Stomach (tissue), 9 donors: ENCODE measurements around the gene CDIP1. TPM values are rescaled to one million over a fixed set of nuclear protein-coding genes. Genes with fewer than 3 reads are reported as not detected.
A peak's percentile ranks its signal among the peaks of the same experiment; 100 is the strongest.

Experiments
- DNase-seq, 2 donors: peaks; one replicate each; pipeline versions ENCODE4 v3.0.0 to v3.0.0-alpha.2; 2013 to 2019
- H3K27ac ChIP-seq, 5 donors: fragments of 200-600 bp in 4 of 5; sonication (generic) in 4 of 5; one replicate each; pipeline ENCODE4 v1.5.1; 2013 to 2019; ENCODE audit warnings: mild to moderate bottlenecking in 1 of 5, moderate library complexity in 1 of 5
- H3K27me3 ChIP-seq, 3 donors: fragments of 200-600 bp; sonication (generic); one replicate each; pipeline ENCODE4 v1.5.1; 2017 to 2019; ENCODE audit warnings: mixed run types in 1 of 3
- H3K36me3 ChIP-seq, 4 donors: fragments of 200-600 bp; sonication (generic); 1 replicate in 3 of 4; 2 replicates in 1 of 4; pipeline ENCODE4 v1.5.1; 2016 to 2019
- H3K4me1 ChIP-seq, 4 donors: fragments of 200-600 bp; sonication (generic); one replicate each; pipeline ENCODE4 v1.5.1; 2016 to 2019
- H3K4me3 ChIP-seq, 4 donors: fragments of 200-600 bp; sonication (generic) in 3 of 4; one replicate each; pipeline ENCODE4 v1.5.1; 2016 to 2019; ENCODE audit warnings: mild to moderate bottlenecking in 1 of 4
- H3K9me3 ChIP-seq, 4 donors: fragments of 200-600 bp; sonication (generic); one replicate each; pipeline ENCODE4 v1.5.1; 2016 to 2019
- CTCF ChIP-seq, 7 experiments: fragments of 450-650 bp in 4 of 7; fragments of 200-600 bp in 3 of 7; sonication (generic) in 3 of 7; IDR thresholded peaks; one replicate each; pipeline ENCODE4 v1.5.1; 2016 to 2019; ENCODE audit warnings: antibody characterized with exemption in 7 of 7, control low read depth in 2 of 7, mild to moderate bottlenecking in 1 of 7
- EP300 ChIP-seq: sonication (generic); formaldehyde crosslinking; IDR thresholded peaks from one replicate; pipeline ENCODE4 v1.6.1; 2017; ENCODE audit warnings: antibody characterized with exemption
- POLR2A ChIP-seq, 4 donors: fragments of 450-650 bp; IDR thresholded peaks; one replicate each; pipeline ENCODE4 v1.6.1; 2016; ENCODE audit warnings: antibody characterized with exemption in 4 of 4, control low read depth in 2 of 4, mild to moderate bottlenecking in 1 of 4, moderate library complexity in 1 of 4
- POLR2AphosphoS5 ChIP-seq, 3 donors: sonication (generic); formaldehyde crosslinking; IDR thresholded peaks; one replicate each; pipeline ENCODE4 v1.6.1; 2016; ENCODE audit warnings: antibody characterized with exemption in 3 of 3
- WGBS, 5 donors: extraction: QIAGEN DNeasy Blood & Tissue Kit in 3 of 5; methylation state at CpG; one replicate each; pipeline versions ENCODE4 v1.1.5 to v1.1.7; 2013 to 2018; 5-methylcytosine and 5-hydroxymethylcytosine counted together
- intact Hi-C: fragments of 100-400 bp; cut with DNase I; formaldehyde crosslinking; loops from one replicate; pipeline ENCODE4 v1.15.1; 2023; ENCODE audit warnings: low total_unique reads
- polyA plus RNA-seq, 3 donors: library from polyadenylated mRNA; stranded (reverse); fragments of 200-250 nt; gene quantifications; one replicate each; pipeline ENCODE4 v1.2.3, GENCODE V29; 2013
- total RNA-seq, 5 donors: library from RNA; depleted of rRNA; stranded (reverse); fragments of >200 nt; gene quantifications; one replicate each; pipeline versions ENCODE4 v1.1.0 to v1.2.3, GENCODE V29; 2014 to 2016
- donor health status: healthy with polysubstance abuse.
- donor health status: Bipolar disorder and iron deficiency.
- donor health status: healthy.

Gene CDIP1
- total and polyA plus RNA-seq, 8 donors = 2.9 to 36.5 (median 12.2) TPM

GRCh38 chr16:4561596-4561995 is 23.0 kb upstream of the CDIP1 start:
- no peaks in the 10 kb centered on the region for H3K9me3 ChIP-seq
- DNase-seq = no peak
- H3K4me3 ChIP-seq = no peak overlapping the region
- intact Hi-C loops = no loop called here
- H3K36me3 ChIP-seq = no peaks in the 10 kb centered on the region
- WGBS, 5 donors = 49 to 63% (median 55%) methylated on average over 9 of the region's 9 CpGs
- no peak overlapping the region for H3K27ac ChIP-seq
- no peaks in the 10 kb centered on the region for H3K4me1 ChIP-seq
- H3K27me3 ChIP-seq = peaks cover 0 to 2% (median 0%) of the 10 kb centered on the region in 3 donors
- TF ChIP-seq CTCF (IDR thresholded peaks at IDR 0.05) (no peak), POLR2A (IDR thresholded peaks at IDR 0.05) (no peak), EP300 (no peak), POLR2AphosphoS5 (IDR thresholded peaks at IDR 0.05) (no peak)

GRCh38 chr16:4557973-4558372 is 19.4 kb upstream of the CDIP1 start:
- no peak for DNase-seq
- Histone ChIP-seq H3K36me3 (no peaks in the 10 kb centered on the region), H3K4me3 (no peak overlapping the region), H3K27ac (no peak overlapping the region), H3K9me3 (no peaks in the 10 kb centered on the region), H3K4me1 (no peaks in the 10 kb centered on the region), H3K27me3 (peaks cover 0 to 4% (median 0%) of the 10 kb centered on the region in 3 donors)
- 71 to 79% (median 76%) methylated on average over 10 of the region's 10 CpGs for WGBS, 5 donors
- TF ChIP-seq POLR2AphosphoS5 (IDR thresholded peaks at IDR 0.05) = no peak
- TF ChIP-seq CTCF (IDR thresholded peaks at IDR 0.05) = no peak
- no peak for TF ChIP-seq POLR2A (IDR thresholded peaks at IDR 0.05)
- TF ChIP-seq EP300 = no peak
- intact Hi-C loops = no loop called here

GRCh38 chr16:4556580-4556979 is 18.0 kb upstream of the CDIP1 start:
- 58 to 80% (median 61%) methylated on average over 13 to 14 of the region's 14 CpGs for WGBS, 5 donors
- no peaks in the 10 kb centered on the region for H3K9me3 ChIP-seq
- no peaks in the 10 kb centered on the region for H3K4me1 ChIP-seq
- H3K27me3 ChIP-seq = peaks cover 0 to 4% (median 0%) of the 10 kb centered on the region in 3 donors
- H3K4me3 ChIP-seq = no peak overlapping the region
- intact Hi-C loops = no loop called here
- peak in 1 of 2 donors; percentile 39 for DNase-seq
- H3K36me3 ChIP-seq = no peaks in the 10 kb centered on the region
- TF ChIP-seq CTCF (IDR thresholded peaks at IDR 0.05) (no peak), POLR2A (IDR thresholded peaks at IDR 0.05) (no peak), POLR2AphosphoS5 (IDR thresholded peaks at IDR 0.05) (no peak), EP300 (no peak)
- H3K27ac ChIP-seq = no peak overlapping the region

GRCh38 chr16:4556112-4556511 is 17.5 kb upstream of the CDIP1 start, which contains the start of gene C16orf96:
TSS of gene C16orf96 (plus strand) at chr16:4556340. CDS start at chr16:4556490, 150 bp downstream.
- H3K4me1 ChIP-seq = no peaks in the 10 kb centered on the region
- 74 to 89% (median 81%) methylated on average over 2 to 4 of the region's 4 CpGs for WGBS, 5 donors
- no peaks in the 10 kb centered on the region for H3K36me3 ChIP-seq
- no peak for TF ChIP-seq CTCF (IDR thresholded peaks at IDR 0.05)
- TF ChIP-seq POLR2A (IDR thresholded peaks at IDR 0.05) = no peak
- TF ChIP-seq EP300 = no peak
- no peak for TF ChIP-seq POLR2AphosphoS5 (IDR thresholded peaks at IDR 0.05)
- peaks cover 0 to 4% (median 0%) of the 10 kb centered on the region in 3 donors for H3K27me3 ChIP-seq
- H3K27ac ChIP-seq = no peak within 1 kb of the TSS
- no peaks in the 10 kb centered on the region for H3K9me3 ChIP-seq
- intact Hi-C loops = no loop called here
- H3K4me3 ChIP-seq = no peak within 1 kb of the TSS
- no peak for DNase-seq
